HepG2 (cell line): Measurements from ENCODE around the gene XG. TPM values are rescaled to one million over a fixed set of nuclear protein-coding genes. Genes with fewer than 3 reads are reported as not detected.
"Not testable (repeated sequence)": the region's sequence is repeated elsewhere in the genome, so short reads cannot be mapped to it uniquely, and the experiment has no call there.

ENCODE experiments used
- CREM ChIP-seq, 2 experiments: sonication (generic) in 1 of 2; formaldehyde crosslinking in 1 of 2; IDR thresholded peaks; 2 replicates each; pipeline versions ENCODE4 v1.4.0 to v1.6.1; 2016 to 2020; ENCODE audit warnings: antibody characterized with exemption in 1 of 2, mild to moderate bottlenecking in 1 of 2, missing genetic modification reagents in 1 of 2
- DRAP1 ChIP-seq: IDR thresholded peaks from 2 replicates; pipeline ENCODE4 v1.6.1; 2016; ENCODE audit warnings: missing genetic modification reagents, missing compliant biosample characterization
- FOSL2 ChIP-seq: sonication (generic); formaldehyde crosslinking; IDR thresholded peaks from 2 replicates; pipeline ENCODE4 v1.4.0; 2020; ENCODE audit warnings: missing genetic modification reagents
- FOXA3 ChIP-seq: IDR thresholded peaks from 2 replicates; pipeline ENCODE4 v1.6.1; 2016; ENCODE audit warnings: missing genetic modification reagents, missing compliant biosample characterization
- FOXP1 ChIP-seq, 2 experiments: fragments of 450-650 bp in 1 of 2; IDR thresholded peaks; 2 replicates each; pipeline ENCODE4 v1.6.1; 2017 to 2018; ENCODE audit warnings: antibody characterized with exemption in 1 of 2
- GFI1 ChIP-seq: sonication (generic); formaldehyde crosslinking; IDR thresholded peaks from 2 replicates; pipeline ENCODE4 v1.5.0; 2020; ENCODE audit warnings: missing genetic modification reagents, mild to moderate bottlenecking, borderline replicate concordance
- HDAC2 ChIP-seq: sonication (generic); formaldehyde crosslinking; IDR thresholded peaks from 2 replicates; pipeline ENCODE4 v1.4.0; 2020; ENCODE audit warnings: missing genetic modification reagents
- HNF1B ChIP-seq: sonication (generic); formaldehyde crosslinking; IDR thresholded peaks from 2 replicates; pipeline ENCODE4 v1.5.1; 2020; ENCODE audit warnings: mild to moderate bottlenecking, moderate library complexity, missing genetic modification reagents
- KDM6A ChIP-seq: IDR thresholded peaks from 2 replicates; pipeline ENCODE4 v1.6.1; 2016; ENCODE audit warnings: low read depth
- PATZ1 ChIP-seq: sonication (generic); formaldehyde crosslinking; IDR thresholded peaks from 2 replicates; pipeline ENCODE4 v1.4.0; 2020; ENCODE audit warnings: missing genetic modification reagents
- POLR2G ChIP-seq: fragments of 200-400 bp; formaldehyde crosslinking; IDR thresholded peaks from 2 replicates; pipeline ENCODE4 v1.6.1; 2018; ENCODE audit warnings: mild to moderate bottlenecking, low read depth, low read length, moderate library complexity
- SNAI1 ChIP-seq: sonication (generic); formaldehyde crosslinking; IDR thresholded peaks from 2 replicates; pipeline ENCODE4 v1.5.0; 2020; ENCODE audit warnings: mild to moderate bottlenecking, missing genetic modification reagents, borderline replicate concordance
- SOX6 ChIP-seq, 2 experiments: fragments of 450-650 bp in 1 of 2; sonication (generic) in 1 of 2; formaldehyde crosslinking in 1 of 2; IDR thresholded peaks; 2 replicates each; pipeline versions ENCODE4 v1.4.0 to v1.6.1; 2017 to 2020; ENCODE audit warnings: antibody characterized with exemption in 1 of 2, mild to moderate bottlenecking in 1 of 2, missing genetic modification reagents in 1 of 2
- TBX2 ChIP-seq: sonication (generic); formaldehyde crosslinking; IDR thresholded peaks from 2 replicates; pipeline ENCODE4 v1.5.0; 2020; ENCODE audit warnings: missing genetic modification reagents, mild to moderate bottlenecking, borderline replicate concordance
- ZBTB7B ChIP-seq: sonication (generic); formaldehyde crosslinking; IDR thresholded peaks from 2 replicates; pipeline ENCODE4 v1.4.0; 2020; ENCODE audit warnings: missing genetic modification reagents
- ZFX ChIP-seq: sonication (generic); formaldehyde crosslinking; IDR thresholded peaks from 2 replicates; pipeline ENCODE4 v1.4.0; 2020; ENCODE audit warnings: mild to moderate bottlenecking, low read depth, missing genetic modification reagents, moderate library complexity
- ZGPAT ChIP-seq: IDR thresholded peaks from 2 replicates; pipeline ENCODE4 v1.6.1; 2016; ENCODE audit warnings: mild to moderate bottlenecking
- ZNF281 ChIP-seq: sonication (generic); formaldehyde crosslinking; IDR thresholded peaks from 2 replicates; pipeline ENCODE4 v1.4.0; 2020; ENCODE audit warnings: missing genetic modification reagents, borderline replicate concordance
- ZNF605 ChIP-seq: sonication (generic); formaldehyde crosslinking; IDR thresholded peaks from 2 replicates; pipeline ENCODE4 v1.8.0; 2022; ENCODE audit warnings: mild to moderate bottlenecking, missing genetic modification reagents
- polyA plus RNA-seq, 8 experiments: library from polyadenylated mRNA; depleted of rRNA in 3 of 8; stranded (reverse) in 7 of 8; unstranded in 1 of 8; fragments of >200 nt; fragmentation: Illumina TruSeq in 4 of 8; extraction: Trizol in 4 of 8; gene quantifications; 2 replicates each; pipeline versions ENCODE4 v1.2.1 to v1.2.3, GENCODE V29; 2011 to 2016; ENCODE audit warnings: low read depth in 4 of 8, missing spikeins in 1 of 8, mixed read lengths in 1 of 8; ENCODE audit not compliant: insufficient read depth in 1 of 8
- total RNA-seq, 5 experiments: library from RNA; depleted of rRNA; stranded (reverse); fragments of >200 nt; fragmentation: Illumina TruSeq; extraction: Trizol; gene quantifications; 2 replicates each; pipeline ENCODE4 v1.2.3, GENCODE V29; 2016; ENCODE audit warnings: low read depth in 1 of 5

The XG gene
- total and polyA plus RNA-seq, 2 of the 13 experiments (the other 11 are each of a cell fraction or from before 2014, with no cell fraction given), result not detected

GRCh38 chrX:2780472-2781225 is 28.8 kb downstream of the XG start (continued):
- TF ChIP-seq ZGPAT (CRISPR knock-in tag) (0 out of 2 replicates have a peak, but pooled peaks have one; percentile 31), CREM (IDR thresholded peaks at IDR 0.05) (peak; percentile 32; the same call in 1 of the 2 replicates), ZNF281 (CRISPR knock-in tag) (peak; percentile 22; the same call in 1 of the 2 replicates), PATZ1 (peak; percentile 75), TBX2 (CRISPR knock-in tag) (peak; percentile 47; the same call in 1 of the 2 replicates), HDAC2 (CRISPR knock-in tag) (peak; percentile 24; the same call in 1 of the 2 replicates), HNF1B (CRISPR knock-in tag) (peak; percentile 89), SNAI1 (CRISPR knock-in tag) (0 out of 2 replicates have a peak, but pooled peaks have one; percentile 53), GFI1 (CRISPR knock-in tag) (0 out of 2 replicates have a peak, but pooled peaks have one; percentile 44), FOXP1 (CRISPR knock-in tag; IDR thresholded peaks at IDR 0.05) (peak; percentile 33; the same call in 1 of the 2 replicates), FOXA3 (peak; percentile 82), ZFX (peak; percentile 55; the same call in 1 of the 2 replicates), KDM6A (peak; percentile 68), POLR2G (peak; percentile 63), FOSL2 (CRISPR knock-in tag) (0 out of 2 replicates have a peak, but pooled peaks have one; percentile 16), SOX6 (CRISPR knock-in tag; IDR thresholded peaks at IDR 0.05) (peak; percentile 77), DRAP1 (peak; percentile 50; the same call in 1 of the 2 replicates), ZBTB7B (CRISPR knock-in tag) (peak; percentile 85), ZNF605 (peak; percentile 33; the same call in 1 of the 2 replicates)
- TF ChIP-seq CREM (CRISPR knock-in tag; IDR thresholded peaks at IDR 0.05); FOXP1 (IDR thresholded peaks at IDR 0.05); SOX6 (IDR thresholded peaks at IDR 0.05): not testable (repeated sequence)
